Upper lobe of left lung (tissue), 4 donors: ENCODE measurements around the gene DNAH17.

Experiments
- CTCF ChIP-seq, 6 experiments: fragments of 450-650 bp in 4 of 6; fragments of 200-600 bp in 2 of 6; sonication (generic) in 2 of 6; IDR thresholded peaks; one replicate each; pipeline ENCODE4 v1.5.1; 2016 to 2019; ENCODE audit warnings: antibody characterized with exemption in 6 of 6
- EP300 ChIP-seq, 4 donors: sonication (generic); formaldehyde crosslinking; IDR thresholded peaks; one replicate each; pipeline ENCODE4 v1.5.1; 2017; ENCODE audit warnings: antibody characterized with exemption in 4 of 4, control low read depth in 2 of 4
- POLR2A ChIP-seq, 4 donors: fragments of 450-650 bp; IDR thresholded peaks; one replicate each; pipeline ENCODE4 v1.5.1; 2016 to 2017; ENCODE audit warnings: antibody characterized with exemption in 4 of 4, mild to moderate bottlenecking in 2 of 4
- POLR2AphosphoS5 ChIP-seq, 2 donors: sonication (generic); formaldehyde crosslinking; IDR thresholded peaks; one replicate each; pipeline ENCODE4 v1.5.1; 2017; ENCODE audit warnings: antibody characterized with exemption in 2 of 2

- no peak for TF ChIP-seq CTCF (IDR thresholded peaks at IDR 0.05)
- no peak for TF ChIP-seq POLR2A (IDR thresholded peaks at IDR 0.05)
- TF ChIP-seq POLR2AphosphoS5 (IDR thresholded peaks at IDR 0.05) = no peak
- TF ChIP-seq EP300 (IDR thresholded peaks at IDR 0.05) = no peak
Observed at GRCh38 chr17:78605429-78605828, 28.2 kb upstream of the DNAH17 start.
